Gastroesophageal sphincter (tissue), 3 donors: ENCODE data around the gene AGBL1.

Source experiments
- CTCF ChIP-seq, 4 experiments: fragments of 200-600 bp in 2 of 4; fragments of 450-650 bp in 2 of 4; sonication (generic) in 1 of 4; IDR thresholded peaks; one replicate each; pipeline ENCODE4 v1.5.1; 2017 to 2019; ENCODE audit warnings: antibody characterized with exemption in 4 of 4, mild to moderate bottlenecking in 2 of 4, moderate library complexity in 2 of 4
- EP300 ChIP-seq: sonication (generic); formaldehyde crosslinking; IDR thresholded peaks from one replicate; pipeline ENCODE4 v1.6.1; 2017; ENCODE audit warnings: antibody characterized with exemption, mild to moderate bottlenecking

DNA sequence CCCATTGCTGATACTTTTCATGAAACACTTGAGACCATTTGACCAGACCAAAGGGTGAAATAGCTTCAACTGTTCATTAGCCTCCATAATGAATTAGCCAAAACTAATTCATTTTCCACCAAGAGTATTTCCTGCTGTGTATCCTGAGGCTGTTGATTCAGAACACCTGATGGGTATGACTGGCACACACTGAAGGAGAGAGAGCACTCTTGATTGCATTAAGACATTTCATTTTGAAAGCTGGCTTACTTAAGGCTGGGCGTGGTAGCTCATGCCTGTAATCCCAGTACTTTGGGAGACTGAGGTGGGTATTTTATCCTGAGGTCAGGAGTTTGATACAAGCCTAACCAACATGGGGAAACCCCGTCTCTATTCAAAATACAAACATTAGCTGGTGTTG, 175.6 kb downstream of the AGBL1 start:
- no peak for TF ChIP-seq EP300
- TF ChIP-seq CTCF (IDR thresholded peaks at IDR 0.05): no peak
